Activated CD4-positive, alpha-beta T cell treated with anti-CD3 and anti-CD28 coated beads, Interleukin-2, amount 50 U/mL, for 24 hours (primary cell): ENCODE data around the gene ALPI.

Experiments
- DNase-seq, 2 donors: peaks; one replicate each; pipeline ENCODE4 v3.0.0-alpha.2; 2020; ENCODE audit warnings: low read depth in 1 of 2, low spot score in 1 of 2

The ALPI gene

GRCh38 chr2:232496501-232497270, 40.7 kb downstream of the ALPI start:
- DNase-seq, result no peak

GRCh38 chr2:232497348-232497747, 41.4 kb downstream of the ALPI start:
- DNase-seq, result no peak

DNA sequence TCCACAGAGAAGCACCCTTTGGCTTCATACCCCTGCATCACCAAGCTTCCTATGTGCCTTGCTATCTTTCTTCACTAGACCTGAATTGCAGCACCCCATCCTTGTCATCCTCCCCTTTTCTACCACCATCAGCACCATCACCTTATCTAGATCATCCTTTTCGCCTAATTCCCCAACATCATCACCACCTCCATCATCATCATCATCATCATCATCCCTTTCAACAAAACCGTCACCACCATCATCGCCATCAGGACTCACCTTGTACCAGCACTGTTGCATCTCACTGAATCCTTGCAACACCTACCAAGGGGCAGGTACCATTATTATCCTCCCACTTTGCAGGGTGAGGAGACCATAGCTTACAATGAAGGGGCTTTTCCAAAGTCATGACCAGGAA, 42.5 kb downstream of the ALPI start:
- DNase-seq, result no peak

DNA sequence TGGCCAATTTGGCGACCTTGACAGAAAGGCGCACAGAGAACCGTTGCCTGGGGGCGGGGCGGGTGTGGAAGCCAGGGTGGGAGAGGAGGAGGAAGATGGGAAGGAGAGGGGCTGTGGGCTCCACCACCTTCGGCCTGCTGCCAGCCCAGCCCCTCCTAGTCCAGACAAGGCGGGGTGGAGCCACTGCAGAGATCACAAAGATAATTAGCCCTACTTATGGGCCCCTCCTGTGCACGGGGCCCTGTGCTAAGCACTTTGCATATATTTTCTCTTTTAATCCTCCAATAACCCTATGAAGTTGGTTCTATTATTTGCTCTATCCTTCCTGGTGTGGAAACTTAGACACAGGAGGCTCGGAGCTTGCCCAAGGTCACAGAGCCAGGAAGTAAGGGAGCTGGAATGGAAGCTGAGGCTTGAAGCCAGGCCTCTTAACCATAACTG, 45.4 kb downstream of the ALPI start:
- DNase-seq, result no peak

GRCh38 chr2:232501794-232502390, 45.9 kb downstream of the ALPI start:
- no peak for DNase-seq

DNA sequence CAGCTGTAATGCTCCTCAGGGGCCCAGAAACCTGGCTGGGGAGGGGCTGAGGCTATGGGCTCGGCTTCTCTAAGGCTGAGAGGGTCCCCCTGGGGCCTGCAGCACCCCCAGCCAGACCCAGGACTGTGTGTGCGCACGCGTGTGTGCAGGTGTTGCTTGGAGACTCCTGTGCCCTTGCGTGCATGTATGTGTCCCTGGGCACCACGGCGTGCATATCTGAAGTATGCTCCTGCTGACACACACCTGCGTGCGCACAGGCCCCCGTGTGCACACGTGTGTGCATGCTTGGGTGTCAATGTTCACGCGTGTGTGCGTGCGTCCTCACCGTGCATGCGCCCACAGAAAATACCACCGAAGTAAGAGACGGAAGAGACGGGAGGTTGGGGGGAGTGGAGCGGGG, 46.6 kb downstream of the ALPI start:
- no peak for DNase-seq

DNA sequence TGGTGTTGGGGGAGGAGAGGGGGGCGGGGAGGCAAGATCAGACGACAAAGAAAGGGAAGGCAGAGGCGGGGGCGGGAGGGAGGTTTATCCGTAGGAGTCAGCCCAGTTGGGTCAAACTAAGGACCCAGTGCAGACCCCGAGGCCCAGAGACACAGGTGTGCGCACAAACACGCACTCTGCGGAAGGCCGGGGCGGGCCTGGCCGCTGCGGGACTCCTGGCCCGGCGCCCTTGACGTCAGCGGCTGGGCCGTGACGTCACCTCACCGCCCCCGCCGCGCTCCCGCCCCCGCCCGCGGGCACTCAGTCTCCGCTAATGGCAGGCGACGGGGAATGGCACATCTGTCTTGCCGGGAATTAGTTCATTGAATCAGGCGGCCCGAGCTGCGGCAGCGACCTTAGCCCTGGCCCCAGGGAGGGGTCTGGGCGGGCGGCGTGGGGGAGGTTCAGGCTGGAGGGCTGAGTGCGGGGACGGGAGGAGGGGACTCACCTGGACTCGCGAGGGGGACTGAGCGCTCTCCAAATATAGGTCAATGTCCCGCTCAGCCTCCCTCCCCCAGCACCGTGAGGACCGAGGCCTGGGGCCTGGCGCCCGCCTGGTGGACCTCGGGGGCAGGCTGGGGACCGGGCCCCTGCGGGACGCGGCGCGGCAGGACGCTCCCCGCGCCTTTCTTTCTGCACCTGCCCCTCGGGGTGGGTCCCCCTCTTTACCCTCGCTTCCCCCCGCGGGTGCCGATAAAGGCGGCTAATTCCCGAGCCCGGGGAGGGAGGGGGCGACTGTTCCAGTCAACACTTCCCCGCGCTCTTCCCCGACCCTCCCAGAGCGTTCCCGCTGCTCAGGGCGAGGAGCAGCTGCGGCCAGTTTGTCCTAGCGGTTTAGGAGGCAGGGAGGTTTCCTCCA, 47.2 kb downstream of the ALPI start:
- DNase-seq, result no peak

DNA sequence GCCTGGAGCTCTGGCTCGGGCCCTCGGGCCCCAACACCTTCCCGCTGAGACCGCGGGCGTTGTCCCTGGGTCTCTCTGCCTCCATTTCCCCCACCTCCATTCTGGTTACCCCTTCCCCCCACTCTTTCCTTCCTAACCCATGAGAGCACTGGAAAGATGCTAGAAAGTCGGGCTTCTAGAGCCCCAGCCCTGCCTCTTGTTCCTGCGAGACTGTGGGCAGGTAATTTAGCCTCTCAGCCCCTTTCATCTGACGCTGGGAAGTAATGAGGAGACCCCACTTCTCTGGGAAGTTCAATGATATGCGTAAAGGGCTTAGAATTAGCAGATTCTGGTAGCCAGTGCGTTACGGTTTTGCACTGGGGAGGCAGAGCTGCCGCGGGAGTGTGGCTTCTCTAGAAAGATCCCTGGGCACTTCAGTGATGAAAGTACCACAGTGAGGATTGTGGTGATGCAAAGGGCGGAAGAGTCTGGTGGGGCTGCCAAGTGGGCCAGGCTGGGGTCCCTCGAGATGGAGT, 47.9 kb downstream of the ALPI start:
- no peak for DNase-seq

DNA sequence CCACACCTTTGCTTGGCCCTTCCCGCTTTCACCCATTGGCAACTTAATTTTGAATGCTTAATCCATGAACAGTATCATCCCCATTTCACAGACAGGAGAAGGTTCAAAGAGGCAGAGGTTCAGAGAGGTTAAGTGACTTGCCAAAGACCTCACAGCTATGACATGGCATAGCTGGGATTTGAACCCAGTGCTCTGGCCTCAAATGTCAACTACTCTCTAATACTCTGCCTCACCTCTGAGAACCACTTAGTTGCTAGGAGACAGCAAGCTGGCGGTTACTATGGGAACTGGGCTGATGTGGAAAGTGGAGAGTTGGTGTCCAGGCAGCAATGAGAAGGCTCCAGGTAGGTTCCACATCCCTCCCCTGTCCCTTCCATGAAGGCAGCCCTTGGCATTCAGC, 48.5 kb downstream of the ALPI start:
- no peak for DNase-seq

DNA sequence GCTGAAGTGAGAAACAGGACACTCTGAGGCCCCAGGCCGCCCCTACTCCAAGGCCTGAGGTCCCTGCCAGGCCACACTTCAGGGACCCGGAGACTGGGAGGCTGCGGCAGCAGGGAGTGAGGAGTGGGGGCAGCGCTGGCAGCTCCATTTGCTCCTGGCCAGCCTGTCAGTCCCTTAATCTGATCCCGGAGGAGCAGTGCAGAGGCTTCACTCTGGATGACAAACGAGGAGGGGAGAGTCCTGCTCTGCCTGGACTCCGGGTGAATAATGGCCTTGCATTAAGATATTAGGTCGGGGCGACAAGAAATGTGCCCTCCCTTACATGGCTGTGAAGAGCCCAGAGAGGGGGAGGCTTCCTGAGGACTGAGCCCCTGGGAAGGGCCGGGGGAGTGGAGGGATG, 49.9 kb downstream of the ALPI start:
- DNase-seq, result no peak

DNA sequence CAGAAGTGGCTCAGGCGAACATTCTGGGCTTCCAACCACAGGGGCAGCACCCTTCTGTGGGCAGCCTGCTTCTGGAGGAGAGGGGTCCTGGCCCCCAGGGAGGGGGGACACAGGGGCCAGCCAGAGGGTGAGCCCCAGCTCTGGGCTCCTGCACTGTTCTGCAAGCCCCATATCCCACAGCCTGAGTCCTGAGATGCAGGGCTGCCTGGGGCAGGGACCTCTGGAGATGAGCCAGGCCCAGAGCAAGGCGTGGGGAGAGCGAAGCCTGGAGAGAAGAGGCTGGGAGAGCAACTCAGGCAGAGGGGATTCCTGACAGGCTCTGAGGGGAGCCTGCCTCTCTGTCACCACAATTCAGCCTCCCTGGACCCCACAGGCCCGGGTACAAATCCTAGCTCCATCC, 50.8 kb downstream of the ALPI start:
- no peak for DNase-seq

- no peak for DNase-seq
Observed at GRCh38 chr2:232508251-232508650, 52.3 kb downstream of the ALPI start.
